Naive thymus-derived CD4-positive, alpha-beta T cell (primary cell): ENCODE data around the gene DNAH8. TPM values are rescaled to one million over a fixed set of nuclear protein-coding genes. Genes with fewer than 3 reads are reported as not detected.
"Not testable (repeated sequence)": the region's sequence is repeated elsewhere in the genome, so short reads cannot be mapped to it uniquely, and the experiment has no call there.

Experiments
- ATAC-seq: fragments of 150-1000 bp; cut with Tn5 transposase; 2 replicates; pipeline ENCODE4 v1.10.0; 2021; ENCODE audit warnings: mild to moderate bottlenecking, moderate library complexity
- CTCF ChIA-PET: fragments of 350-600 bp; sonication (Branson Sonifier 250); formaldehyde crosslinking; loops from one replicate; lab custom pipeline; 2021; ENCODE audit warnings: antibody characterized with exemption; lab: Charles Lee
- POLR2A ChIA-PET: fragments of 350-600 bp; sonication (Branson Sonifier 250); formaldehyde crosslinking; loops from one replicate; lab custom pipeline; 2021; ENCODE audit warnings: antibody characterized with exemption, inconsistent platforms; lab: Charles Lee
- DNase-seq, 9 donors: peaks; one replicate each; pipeline versions ENCODE4 v3.0.0 to v3.0.0-alpha.2; 2020 to 2022; ENCODE audit warnings: mixed read lengths in 1 of 9
- H3K27ac ChIP-seq: one replicate; pipeline ENCODE4 v1.7.0; 2013; ENCODE audit warnings: mild to moderate bottlenecking, low read depth, low read length, moderate library complexity
- H3K27me3 ChIP-seq, 2 donors: one replicate each; pipeline ENCODE4 v1.7.0; 2013; ENCODE audit warnings: low read length in 2 of 2, mild to moderate bottlenecking in 2 of 2, moderate library complexity in 2 of 2; ENCODE audit not compliant: control insufficient read depth in 2 of 2, insufficient read depth in 2 of 2
- H3K36me3 ChIP-seq, 3 experiments: 1 replicate in 2 of 3; 2 replicates in 1 of 3; pipeline ENCODE4 v1.7.0; 2013; ENCODE audit warnings: low read length in 3 of 3, mild to moderate bottlenecking in 3 of 3, moderate library complexity in 1 of 3; ENCODE audit not compliant: insufficient read depth in 3 of 3, control insufficient read depth in 2 of 3
- H3K4me1 ChIP-seq, 2 donors: one replicate each; pipeline ENCODE4 v1.7.0; 2013; ENCODE audit warnings: low read length in 2 of 2, mild to moderate bottlenecking in 2 of 2, moderate library complexity in 1 of 2; ENCODE audit not compliant: control insufficient read depth in 2 of 2, insufficient read depth in 2 of 2
- H3K4me3 ChIP-seq: 2 replicates; pipeline ENCODE4 v1.7.0; 2013; ENCODE audit warnings: mild to moderate bottlenecking, low read length
- H3K9me3 ChIP-seq, 3 experiments: 1 replicate in 2 of 3; 2 replicates in 1 of 3; pipeline ENCODE4 v1.7.0; 2013; ENCODE audit warnings: low read length in 3 of 3; ENCODE audit not compliant: control insufficient read depth in 2 of 3
- H3K27ac Mint-ChIP-seq, 9 donors: one replicate each; pipeline ENCODE4 v1.8.0; 2020 to 2022; ENCODE audit warnings: mixed read lengths in 9 of 9, mild to moderate bottlenecking in 8 of 9, moderate library complexity in 5 of 9, inconsistent platforms in 2 of 9
- H3K27me3 Mint-ChIP-seq, 5 donors: one replicate each; pipeline ENCODE4 v1.8.0; 2021 to 2022; ENCODE audit warnings: mixed read lengths in 5 of 5, mild to moderate bottlenecking in 1 of 5
- H3K36me3 Mint-ChIP-seq, 5 donors: one replicate each; pipeline ENCODE4 v1.8.0; 2020 to 2022; ENCODE audit warnings: mixed read lengths in 5 of 5, mild to moderate bottlenecking in 3 of 5, inconsistent platforms in 1 of 5
- H3K4me1 Mint-ChIP-seq, 7 donors: one replicate each; pipeline ENCODE4 v1.8.0; 2020 to 2022; ENCODE audit warnings: mixed read lengths in 7 of 7, mild to moderate bottlenecking in 3 of 7, inconsistent platforms in 1 of 7
- H3K4me3 Mint-ChIP-seq, 10 donors: one replicate each; pipeline ENCODE4 v1.8.0; 2020 to 2022; ENCODE audit warnings: mild to moderate bottlenecking in 10 of 10, mixed read lengths in 10 of 10, moderate library complexity in 6 of 10, inconsistent platforms in 2 of 10
- H3K9me3 Mint-ChIP-seq, 11 donors: one replicate each; pipeline ENCODE4 v1.8.0; 2020 to 2022; ENCODE audit warnings: mixed read lengths in 11 of 11, mild to moderate bottlenecking in 4 of 11, inconsistent platforms in 1 of 11, moderate library complexity in 1 of 11
- intact Hi-C, 2 donors: fragments of 100-400 bp; cut with micrococcal nuclease; formaldehyde crosslinking; loops; one replicate each; pipeline ENCODE4 v1.15.1; 2023
- polyA plus RNA-seq, 2 donors: library from polyadenylated mRNA; unstranded; fragments of 300-500 nt; fragmentation: Illumina TruSeq; gene quantifications; one replicate each; pipeline ENCODE4 v1.2.3, GENCODE V29; 2021
- total RNA-seq, 6 experiments: library from RNA in 5 of 6; stranded (reverse) in 5 of 6; gene quantifications; 1 replicate in 5 of 6; 2 replicates in 1 of 6; pipeline ENCODE4 v1.2.3 and lab custom pipeline; 2021 to 2026

Gene DNAH8
- total and polyA plus RNA-seq, 7 experiments from 2014 or later = 0.02 to 0.15 (median 0.05) TPM; not detected in 2

DNA sequence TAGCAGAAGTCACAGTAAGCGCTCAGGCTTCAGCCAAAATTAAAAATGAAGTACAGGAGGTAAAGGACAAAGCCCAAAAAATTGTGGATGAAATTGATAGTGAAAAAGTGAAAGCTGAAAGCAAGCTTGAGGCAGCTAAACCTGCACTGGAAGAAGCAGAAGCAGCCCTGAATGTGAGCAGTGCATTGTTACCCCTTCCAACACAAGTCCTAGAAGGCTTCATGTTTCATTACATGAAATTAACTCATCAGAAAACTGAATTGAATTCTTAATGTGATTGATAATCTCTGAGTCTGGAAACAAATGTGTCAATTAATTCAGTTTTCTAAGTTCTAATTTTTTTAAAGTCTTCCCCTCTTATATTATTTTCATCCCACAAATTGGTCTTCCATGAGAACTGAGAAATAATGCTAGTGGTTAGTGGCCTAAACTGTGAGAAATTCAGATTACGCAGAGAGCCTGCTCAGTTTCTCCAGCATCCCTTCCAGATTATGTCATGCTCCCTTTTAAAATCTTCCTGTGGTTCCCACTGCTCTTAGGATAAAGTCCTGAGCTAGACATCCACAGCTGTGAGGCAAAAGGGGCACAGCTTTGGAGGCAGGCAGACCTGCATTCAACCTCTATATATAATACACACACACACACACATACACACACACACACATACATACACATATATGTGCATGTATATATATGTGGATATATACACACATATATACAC, 200.3 kb downstream of the DNAH8 start:
- H3K9me3 Mint-ChIP-seq = no peaks in the 10 kb centered on the region
- H3K27me3 Mint-ChIP-seq = peaks cover 0 to 6% (median 0%) of the 10 kb centered on the region in 5 donors
- H3K27ac ChIP-seq = no peak overlapping the region
- intact Hi-C loops = no loop called here
- no peaks in the 10 kb centered on the region for H3K36me3 Mint-ChIP-seq
- DNase-seq (no peak), ATAC-seq (no peak)
- no peak overlapping the region for H3K4me3 Mint-ChIP-seq
- H3K9me3 ChIP-seq = no peaks in the 10 kb centered on the region
- H3K27ac Mint-ChIP-seq = no peak overlapping the region
- no peaks in the 10 kb centered on the region for H3K4me1 ChIP-seq
- no peaks in the 10 kb centered on the region for H3K36me3 ChIP-seq
- no peak overlapping the region for H3K4me3 ChIP-seq
- ChIA-PET CTCF (interaction anchor here (0.8 kb wide), 1 partner anchor 12 kb away, joined by 3 read pairs; no protein-coding TSS in a partner anchor), POLR2A (no interaction called here)
- H3K27me3 ChIP-seq = no peaks in the 10 kb centered on the region
- H3K4me1 Mint-ChIP-seq = no peaks in the 10 kb centered on the region

DNA sequence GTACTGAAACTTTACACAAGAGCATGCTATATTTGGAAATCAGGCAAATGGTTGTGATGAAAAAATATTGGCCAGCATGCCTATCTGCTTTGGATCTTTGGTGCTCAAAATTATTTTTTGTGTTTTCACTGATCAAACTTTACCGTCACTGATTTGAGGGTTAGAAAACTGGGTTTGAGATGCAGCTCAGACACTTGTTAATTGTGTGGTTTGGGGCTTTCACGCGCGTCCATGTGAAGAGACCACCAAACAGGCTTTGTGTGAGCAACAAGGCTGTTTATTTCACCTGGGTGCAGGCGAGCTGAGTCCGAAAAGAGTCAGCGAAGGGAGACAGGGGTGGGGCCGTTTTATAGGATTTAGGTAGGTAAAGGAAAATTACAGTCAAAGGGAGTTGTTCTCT, 206.4 kb downstream of the DNAH8 start:
- ATAC-seq, intact Hi-C loops: not testable (repeated sequence)

DNA sequence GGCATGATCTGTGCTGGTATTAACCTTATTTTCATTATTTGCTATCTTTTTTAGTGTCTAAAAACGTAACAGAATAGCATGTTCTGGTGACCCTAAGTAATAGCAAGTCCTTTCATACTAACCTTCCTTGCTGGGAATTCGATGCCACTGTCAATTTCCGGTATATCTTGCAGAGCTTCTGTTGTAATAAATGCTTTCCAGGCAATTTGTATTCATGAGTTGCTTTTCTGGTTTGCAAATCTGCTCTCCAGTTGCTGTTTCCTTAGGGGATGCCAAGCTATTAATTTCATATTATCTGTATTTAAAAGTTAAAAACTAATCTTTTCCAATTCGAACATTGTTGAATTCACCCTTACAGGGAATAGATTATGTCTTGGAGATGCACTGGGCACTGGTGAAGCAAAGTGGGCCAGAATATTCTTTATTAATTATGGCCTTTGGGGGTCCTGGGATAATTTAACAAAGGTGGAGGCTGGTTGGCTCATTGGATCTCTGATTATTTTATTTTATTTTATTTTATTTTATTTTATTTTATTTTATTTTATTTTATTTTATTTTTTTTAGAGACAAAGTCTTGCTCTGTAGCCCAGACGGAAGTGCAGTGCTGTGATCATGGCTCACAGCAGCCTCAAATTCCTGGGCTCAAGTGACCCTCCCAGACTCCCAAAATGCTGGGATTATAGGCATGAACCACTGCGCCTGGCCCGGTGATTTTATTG, 209.8 kb downstream of the DNAH8 start:
- Mint-ChIP-seq H3K27me3 (peaks cover 0 to 20% (median 17%) of the 10 kb centered on the region in 5 donors), H3K36me3 (no peaks in the 10 kb centered on the region), H3K4me1 (no peaks in the 10 kb centered on the region), H3K4me3 (no peak overlapping the region), H3K27ac (no peak overlapping the region), H3K9me3 (no peaks in the 10 kb centered on the region)
- Histone ChIP-seq H3K27ac (no peak overlapping the region), H3K36me3 (no peaks in the 10 kb centered on the region), H3K4me1 (no peaks in the 10 kb centered on the region), H3K4me3 (no peak overlapping the region), H3K27me3 (no peaks in the 10 kb centered on the region), H3K9me3 (no peaks in the 10 kb centered on the region)
- POLR2A ChIA-PET = no interaction called here
- intact Hi-C loops = no loop called here
- ATAC-seq (no peak), DNase-seq (no peak)
- CTCF ChIA-PET = no interaction called here

More for the DNA sequence above, 206.4 kb downstream of the DNAH8 start:
- H3K27ac Mint-ChIP-seq, H3K9me3 Mint-ChIP-seq, H3K36me3 Mint-ChIP-seq, H3K4me3 ChIP-seq, H3K4me1 ChIP-seq, DNase-seq, H3K27me3 Mint-ChIP-seq, H3K27me3 ChIP-seq, H3K36me3 ChIP-seq, H3K27ac ChIP-seq, CTCF ChIA-PET, H3K4me3 Mint-ChIP-seq, POLR2A ChIA-PET, H3K9me3 ChIP-seq, H3K4me1 Mint-ChIP-seq: not testable (repeated sequence)

DNA sequence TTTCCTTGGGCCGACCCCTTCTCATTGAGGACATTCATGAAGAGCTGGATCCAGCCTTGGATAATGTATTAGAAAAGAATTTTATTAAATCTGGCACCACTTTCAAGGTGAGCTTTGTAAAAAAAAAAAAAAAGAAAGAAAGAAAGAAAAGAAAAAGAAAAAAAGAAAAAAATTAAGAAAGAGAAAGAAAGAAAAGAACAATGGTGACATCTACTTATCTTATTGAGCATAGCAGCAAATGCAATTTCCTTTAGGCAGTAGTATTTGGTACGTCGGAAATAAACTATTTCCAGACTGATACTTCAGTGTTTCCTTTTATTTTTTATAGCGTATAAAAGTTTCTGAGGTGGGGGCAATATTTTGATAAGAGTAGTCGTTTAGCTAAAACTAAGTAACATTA, 214.4 kb downstream of the DNAH8 start:
- Histone ChIP-seq H3K27me3 (no peaks in the 10 kb centered on the region), H3K9me3 (no peaks in the 10 kb centered on the region), H3K36me3 (no peaks in the 10 kb centered on the region), H3K27ac (no peak overlapping the region), H3K4me3 (no peak overlapping the region), H3K4me1 (no peaks in the 10 kb centered on the region)
- Mint-ChIP-seq H3K9me3 (no peaks in the 10 kb centered on the region), H3K27ac (no peak overlapping the region), H3K4me3 (no peak overlapping the region), H3K36me3 (no peaks in the 10 kb centered on the region), H3K27me3 (peaks cover 5 to 25% (median 21%) of the 10 kb centered on the region in 5 donors), H3K4me1 (no peaks in the 10 kb centered on the region)
- DNase-seq = no peak
- intact Hi-C loops = no loop called here
- no peak for ATAC-seq
- CTCF ChIA-PET = interaction anchor here (0.9 to 1.0 kb wide), 2 partner anchors 56 to 58 kb away, joined by 3 read pairs; no protein-coding TSS in a partner anchor
- POLR2A ChIA-PET = no interaction called here

DNA sequence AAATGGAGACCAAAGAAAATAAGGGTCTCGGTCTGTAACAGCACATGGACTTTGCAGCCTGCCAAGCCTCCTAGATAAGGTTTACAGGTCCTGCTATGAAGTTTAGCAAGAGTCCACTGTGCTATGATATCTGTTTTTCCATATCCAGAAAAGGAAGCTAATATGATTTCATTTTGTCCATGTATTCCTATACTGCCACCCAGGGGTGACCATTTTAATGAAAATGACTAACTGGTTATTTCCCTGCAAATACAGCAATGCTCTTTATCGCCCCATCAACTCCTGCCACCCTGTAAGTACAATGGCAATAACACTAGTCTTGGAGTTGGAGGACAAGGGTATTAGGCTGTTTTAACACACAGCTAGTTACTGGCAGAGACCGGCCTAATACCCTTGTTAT, 218.3 kb downstream of the DNAH8 start:
- Mint-ChIP-seq H3K9me3 (peaks cover 0 to 2% (median 0%) of the 10 kb centered on the region in 11 donors), H3K27ac (no peak overlapping the region), H3K4me1 (no peaks in the 10 kb centered on the region), H3K4me3 (no peak overlapping the region), H3K36me3 (no peaks in the 10 kb centered on the region), H3K27me3 (peaks cover 5 to 16% (median 13%) of the 10 kb centered on the region in 5 donors)
- H3K9me3 ChIP-seq = no peaks in the 10 kb centered on the region
- H3K4me1 ChIP-seq = no peaks in the 10 kb centered on the region
- POLR2A ChIA-PET = no interaction called here
- ATAC-seq = no peak
- no peak overlapping the region for H3K4me3 ChIP-seq
- intact Hi-C loops = loop anchor here (1.0 to 5.0 kb wide), 2 partner anchors 61 kb away; no protein-coding TSS in a partner anchor
- DNase-seq = no peak
- no peak overlapping the region for H3K27ac ChIP-seq
- H3K27me3 ChIP-seq = no peaks in the 10 kb centered on the region
- no peaks in the 10 kb centered on the region for H3K36me3 ChIP-seq
- CTCF ChIA-PET = interaction anchor here (0.6 to 1.4 kb wide), 4 partner anchors 15 to 68 kb away, joined by 3 to 9 read pairs (median 3); no protein-coding TSS in a partner anchor

DNA sequence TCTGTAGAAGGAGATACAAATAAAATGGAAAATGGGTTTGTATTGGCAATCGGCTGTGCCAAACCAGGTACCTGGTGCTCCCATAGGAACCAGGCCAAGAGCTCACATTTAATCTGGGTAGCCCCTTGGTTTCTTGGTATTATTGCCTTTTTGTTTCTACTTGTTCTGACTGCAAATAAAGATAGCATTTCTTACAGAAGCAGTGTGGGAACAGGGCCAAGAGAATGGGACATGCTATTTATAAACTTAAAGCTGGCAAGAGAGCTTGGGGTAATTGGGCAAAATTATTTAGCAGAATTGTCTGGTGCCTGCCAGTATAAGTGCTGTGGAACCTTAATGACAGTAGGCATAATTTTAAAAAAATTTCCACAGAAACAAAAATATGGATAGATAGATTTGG, 219.9 kb downstream of the DNAH8 start:
- Histone ChIP-seq H3K27ac (no peak overlapping the region), H3K36me3 (no peaks in the 10 kb centered on the region), H3K27me3 (no peaks in the 10 kb centered on the region), H3K4me3 (no peak overlapping the region), H3K4me1 (no peaks in the 10 kb centered on the region), H3K9me3 (no peaks in the 10 kb centered on the region)
- DNase-seq (no peak), ATAC-seq (no peak)
- H3K27ac Mint-ChIP-seq = no peak overlapping the region
- H3K36me3 Mint-ChIP-seq = no peaks in the 10 kb centered on the region
- POLR2A ChIA-PET = no interaction called here
- no peak overlapping the region for H3K4me3 Mint-ChIP-seq
- H3K27me3 Mint-ChIP-seq = peaks cover 5 to 10% (median 6%) of the 10 kb centered on the region in 5 donors
- CTCF ChIA-PET = no interaction called here
- H3K9me3 Mint-ChIP-seq = peaks cover 0 to 2% (median 0%) of the 10 kb centered on the region in 11 donors
- peaks cover 0 to 3% (median 0%) of the 10 kb centered on the region in 7 donors for H3K4me1 Mint-ChIP-seq
- intact Hi-C loops = no loop called here
